ENCODE data around the gene TOR1AIP2. TPM values are rescaled to one million over a fixed set of nuclear protein-coding genes. Genes with fewer than 3 reads are reported as not detected.

TOR1AIP2 gene
- total RNA-seq, 1 experiment from 2014 or later = 121 TPM

DNA sequence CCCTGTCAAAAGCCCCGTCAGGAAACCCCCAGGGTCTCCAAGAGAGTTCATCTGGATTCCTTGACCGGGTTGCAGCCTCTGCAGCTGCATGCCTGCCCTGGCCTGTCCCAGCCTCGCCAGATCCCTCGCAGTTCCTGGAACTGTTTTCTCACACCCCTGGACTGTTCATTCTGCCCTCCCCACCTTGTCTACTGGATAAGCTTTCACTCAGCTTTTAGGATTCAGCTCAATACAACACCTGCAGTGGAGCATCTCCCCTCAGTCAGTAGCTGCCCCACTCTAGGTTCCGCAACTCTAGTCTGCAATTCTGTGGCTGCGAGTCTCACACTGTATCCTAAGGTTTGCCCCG is 67.3 kb downstream of the TOR1AIP2 start:
- BruUV-seq (replicated peaks) = no TSS peak

GRCh38 chr1:179809506-179810366 is 67.9 kb downstream of the TOR1AIP2 start:
- intact Hi-C loops (cut with micrococcal nuclease; ENCODE audit: unreplicated experiment) = loop anchor here (1.0 kb wide), 1 partner anchor 103 kb away; no protein-coding TSS in a partner anchor
- DNase-seq = peak; percentile 77
- CTCF ChIA-PET = interaction anchor here (0.6 to 3.7 kb wide), 27 partner anchors 9 to 558 kb away, joined by 3 to 180 read pairs (median 5); partner anchors contain the start of gene FAM163A
- Mint-ChIP-seq H3K27me3 (ENCODE audit: unreplicated experiment) (peaks cover 76% of the 10 kb centered on the region), H3K36me3 (ENCODE audit: insufficient read depth, unreplicated experiment) (peaks cover 2% of the 10 kb centered on the region), H3K4me3 (ENCODE audit: low read depth, unreplicated experiment) (no peak overlapping the region), H3K9me3 (ENCODE audit: low read depth, unreplicated experiment) (no peaks in the 10 kb centered on the region), H3K4me1 (ENCODE audit: low read depth, unreplicated experiment) (peaks cover 18% of the 10 kb centered on the region), H3K27ac (ENCODE audit: unreplicated experiment) (no peak overlapping the region)
- no TSS peak for BruUV-seq (replicated peaks)
- TF ChIP-seq CTCF (IDR thresholded peaks at IDR 0.05; ENCODE audit: unreplicated experiment) = peak; percentile 92

More for the DNA sequence above, 67.3 kb downstream of the TOR1AIP2 start:
- Mint-ChIP-seq H3K4me1 (ENCODE audit: low read depth, unreplicated experiment) (peaks cover 24% of the 10 kb centered on the region), H3K9me3 (ENCODE audit: low read depth, unreplicated experiment) (no peaks in the 10 kb centered on the region), H3K4me3 (ENCODE audit: low read depth, unreplicated experiment) (no peak overlapping the region), H3K36me3 (ENCODE audit: insufficient read depth, unreplicated experiment) (peaks cover 8% of the 10 kb centered on the region), H3K27ac (ENCODE audit: unreplicated experiment) (no peak overlapping the region), H3K27me3 (ENCODE audit: unreplicated experiment) (peaks cover 75% of the 10 kb centered on the region)
- no peak for DNase-seq
- CTCF ChIA-PET = interaction anchor here (0.6 to 3.7 kb wide), 25 partner anchors 8 to 559 kb away, joined by 3 to 180 read pairs (median 5); no protein-coding TSS in a partner anchor
- intact Hi-C loops (cut with micrococcal nuclease; ENCODE audit: unreplicated experiment) = no loop called here
- no peak for TF ChIP-seq CTCF (IDR thresholded peaks at IDR 0.05; ENCODE audit: unreplicated experiment)

DNA sequence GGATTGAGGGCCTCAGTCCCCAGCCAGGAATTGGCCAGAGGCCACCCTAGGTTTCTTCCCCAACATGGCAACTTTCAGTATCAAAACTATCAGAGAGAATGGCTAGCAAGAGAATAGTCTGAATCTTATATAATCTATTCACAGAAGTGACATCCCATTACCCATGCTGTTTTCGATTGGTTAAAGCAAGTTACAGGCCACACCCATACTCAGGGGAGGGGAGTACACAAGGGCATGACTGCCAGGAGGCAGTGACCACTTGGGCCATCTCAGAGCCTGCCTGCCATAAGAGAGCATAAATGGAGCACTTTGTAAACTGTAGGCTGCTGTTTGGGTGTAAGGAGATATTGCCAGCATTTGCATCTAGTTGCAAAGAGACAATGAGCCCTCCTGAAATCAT is 69.1 kb downstream of the TOR1AIP2 start:
- no peaks in the 10 kb centered on the region for H3K36me3 Mint-ChIP-seq (ENCODE audit: insufficient read depth, unreplicated experiment)
- no peaks in the 10 kb centered on the region for H3K9me3 Mint-ChIP-seq (ENCODE audit: low read depth, unreplicated experiment)
- BruUV-seq (replicated peaks) = no TSS peak
- DNase-seq = no peak
- no peak overlapping the region for H3K27ac Mint-ChIP-seq (ENCODE audit: unreplicated experiment)
- CTCF ChIA-PET = interaction anchor here (1.1 to 3.7 kb wide), 5 partner anchors 17 to 106 kb away, joined by 3 to 180 read pairs (median 15); no protein-coding TSS in a partner anchor
- no peak for TF ChIP-seq CTCF (IDR thresholded peaks at IDR 0.05; ENCODE audit: unreplicated experiment)
- H3K4me1 Mint-ChIP-seq (ENCODE audit: low read depth, unreplicated experiment) = peaks cover 10% of the 10 kb centered on the region
- H3K4me3 Mint-ChIP-seq (ENCODE audit: low read depth, unreplicated experiment) = no peak overlapping the region
- H3K27me3 Mint-ChIP-seq (ENCODE audit: unreplicated experiment) = peaks cover 76% of the 10 kb centered on the region
- intact Hi-C loops (cut with micrococcal nuclease; ENCODE audit: unreplicated experiment) = no loop called here

GRCh38 chr1:179807691-179808485 is 69.7 kb downstream of the TOR1AIP2 start:
- H3K9me3 Mint-ChIP-seq (ENCODE audit: low read depth, unreplicated experiment) = no peaks in the 10 kb centered on the region
- DNase-seq = no peak
- no peak for TF ChIP-seq CTCF (IDR thresholded peaks at IDR 0.05; ENCODE audit: unreplicated experiment)
- CTCF ChIA-PET = interaction anchor here (1.1 kb wide), 1 partner anchor 105 kb away, joined by 3 read pairs; no protein-coding TSS in a partner anchor
- peaks cover 76% of the 10 kb centered on the region for H3K27me3 Mint-ChIP-seq (ENCODE audit: unreplicated experiment)
- no peaks in the 10 kb centered on the region for H3K36me3 Mint-ChIP-seq (ENCODE audit: insufficient read depth, unreplicated experiment)
- H3K4me1 Mint-ChIP-seq (ENCODE audit: low read depth, unreplicated experiment) = peaks cover 10% of the 10 kb centered on the region
- H3K4me3 Mint-ChIP-seq (ENCODE audit: low read depth, unreplicated experiment) = no peak overlapping the region
- intact Hi-C loops (cut with micrococcal nuclease; ENCODE audit: unreplicated experiment) = no loop called here
- BruUV-seq (replicated peaks) = no TSS peak
- H3K27ac Mint-ChIP-seq (ENCODE audit: unreplicated experiment) = no peak overlapping the region

Measured in Calu3 (cell line).